A549 (cell line): ENCODE measurements around the gene ANKRD11.

Experiments used
- CHD2 ChIP-seq: fragments of 150-350 bp; IDR thresholded peaks from 2 replicates; pipeline ENCODE4 v1.6.1; 2014; ENCODE audit warnings: low read length; ENCODE audit not compliant: partially characterized antibody
- CTCF ChIP-seq: fragments of >200 bp; sonication (Bioruptor Twin); formaldehyde crosslinking; IDR thresholded peaks from 3 replicates; pipeline ENCODE4 v1.5.1; 2016
- EP300 ChIP-seq, 2 experiments: fragments of >200 bp; sonication (Bioruptor Twin); formaldehyde crosslinking; IDR thresholded peaks; 2 replicates in 1 of 2; 3 replicates in 1 of 2; pipeline ENCODE4 v1.6.1; 2016 to 2017
- ESRRA ChIP-seq: fragments of 150-350 bp; IDR thresholded peaks from 2 replicates; pipeline ENCODE4 v1.6.1; 2014; ENCODE audit warnings: mild to moderate bottlenecking, low read length, borderline replicate concordance
- GATA3 ChIP-seq: IDR thresholded peaks from 2 replicates; pipeline ENCODE4 v1.6.1; 2012; ENCODE audit warnings: borderline replicate concordance
- MAFK ChIP-seq: fragments of 450-650 bp; IDR thresholded peaks from 2 replicates; pipeline ENCODE4 v1.6.1; 2014; ENCODE audit not compliant: partially characterized antibody
- NR3C1 ChIP-seq: fragments of >200 bp; sonication (Bioruptor Twin); formaldehyde crosslinking; IDR thresholded peaks from 3 replicates; pipeline ENCODE4 v1.6.1; 2017
- PHF8 ChIP-seq: fragments of 200-600 bp; sonication (generic); IDR thresholded peaks from 2 replicates; pipeline ENCODE4 v1.6.1; 2016; ENCODE audit warnings: low read depth, mild to moderate bottlenecking, antibody characterized with exemption, moderate library complexity, borderline replicate concordance
- POLR2A ChIP-seq: IDR thresholded peaks from 2 replicates; pipeline ENCODE4 v1.6.1; 2012; ENCODE audit warnings: mild to moderate bottlenecking, low read length
- RAD21 ChIP-seq, 2 experiments: fragments of >200 bp in 1 of 2; sonication (Bioruptor Twin) in 1 of 2; formaldehyde crosslinking in 1 of 2; IDR thresholded peaks in 1 of 2; conservative IDR thresholded peaks in 1 of 2; 2 replicates in 1 of 2; 3 replicates in 1 of 2; pipeline ENCODE4 v1.6.1; 2012 to 2018; ENCODE audit warnings: inconsistent platforms in 1 of 2
- REST ChIP-seq: fragments of 200-600 bp; sonication (generic); IDR thresholded peaks from 2 replicates; pipeline ENCODE4 v1.6.1; 2016; ENCODE audit warnings: antibody characterized with exemption, mild to moderate bottlenecking, moderate library complexity
- USF2 ChIP-seq: fragments of 450-650 bp; IDR thresholded peaks from 2 replicates; pipeline ENCODE4 v1.6.1; 2014; ENCODE audit warnings: antibody characterized with exemption

GRCh38 chr16:89368604-89369249, 121.6 kb downstream of the ANKRD11 start:
- no peak for TF ChIP-seq RAD21 (conservative IDR thresholded peaks at IDR 0.05 in 1 of 2, IDR thresholded peaks at IDR 0.05 in 1 of 2)
- TF ChIP-seq MAFK = no peak
- no peak for TF ChIP-seq ESRRA
- TF ChIP-seq POLR2A = no peak
- no peak for TF ChIP-seq CTCF
- TF ChIP-seq USF2 = no peak
- TF ChIP-seq PHF8 = no peak
- no peak for TF ChIP-seq GATA3
- no peak for TF ChIP-seq EP300 (IDR thresholded peaks at IDR 0.05)
- no peak for TF ChIP-seq REST
- TF ChIP-seq NR3C1 = no peak
- no peak for TF ChIP-seq CHD2
